Gastroesophageal sphincter (tissue), 3 donors: ENCODE results near the gene FAN1.

ENCODE experiments used
- CTCF ChIP-seq, 4 experiments: fragments of 200-600 bp in 2 of 4; fragments of 450-650 bp in 2 of 4; sonication (generic) in 1 of 4; IDR thresholded peaks; one replicate each; pipeline ENCODE4 v1.5.1; 2017 to 2019; ENCODE audit warnings: antibody characterized with exemption in 4 of 4, mild to moderate bottlenecking in 2 of 4, moderate library complexity in 2 of 4
- POLR2A ChIP-seq, 2 donors: fragments of 450-650 bp; IDR thresholded peaks; one replicate each; pipeline ENCODE4 v1.6.1; 2017; ENCODE audit warnings: antibody characterized with exemption in 2 of 2, mild to moderate bottlenecking in 2 of 2, moderate library complexity in 1 of 2

- TF ChIP-seq CTCF (IDR thresholded peaks at IDR 0.05) = no peak
- no peak for TF ChIP-seq POLR2A (IDR thresholded peaks at IDR 0.05)
These were observed 58.9 kb downstream of the FAN1 start for GRCh38 chr15:30962659-30963058.
